ENCODE measurements around the gene CNPY4.
"Not testable (repeated sequence)": the region's sequence is repeated elsewhere in the genome, so short reads cannot be mapped to it uniquely, and the experiment has no call there.

CNPY4 gene

DNA sequence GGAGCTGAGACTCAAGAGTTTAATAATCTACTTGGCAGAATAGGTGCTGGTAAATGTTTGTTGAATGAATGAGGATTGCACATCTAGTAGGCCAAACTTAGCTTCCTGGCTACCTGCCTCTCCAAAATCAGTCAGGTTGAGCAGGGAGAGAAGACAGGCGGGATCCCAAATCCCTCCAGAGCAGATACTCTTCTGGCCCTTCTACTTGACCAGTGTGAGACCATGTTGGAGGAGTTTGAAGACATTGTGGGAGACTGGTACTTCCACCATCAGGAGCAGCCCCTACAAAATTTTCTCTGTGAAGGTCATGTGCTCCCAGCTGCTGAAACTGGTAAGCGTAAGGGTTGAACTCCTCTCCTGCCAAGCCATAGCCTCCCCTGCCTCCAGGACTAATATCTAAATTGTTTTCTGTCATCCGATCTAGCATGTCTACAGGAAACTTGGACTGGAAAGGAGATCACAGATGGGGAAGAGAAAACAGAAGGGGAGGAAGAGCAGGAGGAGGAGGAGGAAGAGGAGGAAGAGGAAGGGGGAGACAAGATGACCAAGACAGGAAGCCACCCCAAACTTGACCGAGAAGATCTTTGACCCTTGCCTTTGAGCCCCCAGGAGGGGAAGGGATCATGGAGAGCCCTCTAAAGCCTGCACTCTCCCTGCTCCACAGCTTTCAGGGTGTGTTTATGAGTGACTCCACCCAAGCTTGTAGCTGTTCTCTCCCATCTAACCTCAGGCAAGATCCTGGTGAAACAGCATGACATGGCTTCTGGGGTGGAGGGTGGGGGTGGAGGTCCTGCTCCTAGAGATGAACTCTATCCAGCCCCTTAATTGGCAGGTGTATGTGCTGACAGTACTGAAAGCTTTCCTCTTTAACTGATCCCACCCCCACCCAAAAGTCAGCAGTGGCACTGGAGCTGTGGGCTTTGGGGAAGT, 5.1 kb downstream of the CNPY4 start:
- Histone ChIP-seq H3K36me3 (ENCODE audit: control insufficient read depth, low read depth, low read length) (no peaks in the 10 kb centered on the region), H3K27ac (ENCODE audit: low read length) (no peak overlapping the region), H3K9me3 (ENCODE audit: control insufficient read depth, low read depth, low read length) (no peaks in the 10 kb centered on the region), H3K9ac (ENCODE audit: low read length) (no peak overlapping the region), H3K4me1 (ENCODE audit: control insufficient read depth, low read depth, low read length) (peaks cover 10% of the 10 kb centered on the region), H3K4me3 (ENCODE audit: low read length) (no peak overlapping the region), H3K27me3 (ENCODE audit: control insufficient read depth, insufficient read depth, low read length) (peaks cover 20% of the 10 kb centered on the region)

DNA sequence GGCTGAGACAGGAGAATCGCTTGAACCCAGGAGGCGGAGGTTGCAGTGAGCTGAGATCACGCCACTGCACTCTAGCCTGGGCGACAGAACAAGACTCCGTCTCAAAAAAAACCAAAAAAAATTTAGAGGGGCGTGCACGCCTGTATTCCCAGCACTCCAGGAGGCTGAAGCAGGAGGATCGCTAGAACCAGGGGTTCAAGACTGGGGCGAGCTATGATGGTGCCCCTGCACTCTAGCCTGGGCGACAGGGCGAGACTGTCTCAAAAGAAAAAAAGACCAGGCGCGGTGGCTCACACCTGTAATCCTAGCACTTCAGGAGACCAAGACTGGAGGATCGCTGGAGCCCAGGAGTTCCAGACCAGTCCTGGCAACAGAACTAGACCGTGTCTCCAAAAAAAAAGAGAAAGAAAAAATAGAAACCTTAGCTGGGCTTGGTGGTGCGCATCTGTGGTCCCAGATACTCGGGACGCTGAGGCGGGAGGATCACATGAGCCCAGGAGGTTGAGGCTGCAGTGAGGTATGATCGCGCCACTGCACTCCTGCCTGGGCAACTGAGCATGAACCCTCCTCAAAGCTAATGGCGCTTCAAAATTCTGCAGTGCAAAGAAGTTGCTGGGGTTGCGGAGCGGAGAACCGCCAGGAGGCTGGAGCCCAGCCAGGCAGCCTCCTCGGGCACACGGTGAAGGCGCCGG, 7.0 kb downstream of the CNPY4 start:
- Histone ChIP-seq H3K27me3 (ENCODE audit: control insufficient read depth, insufficient read depth, low read length) (peaks cover 22% of the 10 kb centered on the region), H3K9ac (ENCODE audit: low read length) (peak overlapping the region; percentile 95), H3K9me3 (ENCODE audit: control insufficient read depth, low read depth, low read length) (no peaks in the 10 kb centered on the region), H3K36me3 (ENCODE audit: control insufficient read depth, low read depth, low read length) (no peaks in the 10 kb centered on the region), H3K4me3 (ENCODE audit: low read length) (peak overlapping the region; percentile 95), H3K27ac (ENCODE audit: low read length) (peak overlapping the region; percentile 89), H3K4me1 (ENCODE audit: control insufficient read depth, low read depth, low read length) (peaks cover 4% of the 10 kb centered on the region)

DNA sequence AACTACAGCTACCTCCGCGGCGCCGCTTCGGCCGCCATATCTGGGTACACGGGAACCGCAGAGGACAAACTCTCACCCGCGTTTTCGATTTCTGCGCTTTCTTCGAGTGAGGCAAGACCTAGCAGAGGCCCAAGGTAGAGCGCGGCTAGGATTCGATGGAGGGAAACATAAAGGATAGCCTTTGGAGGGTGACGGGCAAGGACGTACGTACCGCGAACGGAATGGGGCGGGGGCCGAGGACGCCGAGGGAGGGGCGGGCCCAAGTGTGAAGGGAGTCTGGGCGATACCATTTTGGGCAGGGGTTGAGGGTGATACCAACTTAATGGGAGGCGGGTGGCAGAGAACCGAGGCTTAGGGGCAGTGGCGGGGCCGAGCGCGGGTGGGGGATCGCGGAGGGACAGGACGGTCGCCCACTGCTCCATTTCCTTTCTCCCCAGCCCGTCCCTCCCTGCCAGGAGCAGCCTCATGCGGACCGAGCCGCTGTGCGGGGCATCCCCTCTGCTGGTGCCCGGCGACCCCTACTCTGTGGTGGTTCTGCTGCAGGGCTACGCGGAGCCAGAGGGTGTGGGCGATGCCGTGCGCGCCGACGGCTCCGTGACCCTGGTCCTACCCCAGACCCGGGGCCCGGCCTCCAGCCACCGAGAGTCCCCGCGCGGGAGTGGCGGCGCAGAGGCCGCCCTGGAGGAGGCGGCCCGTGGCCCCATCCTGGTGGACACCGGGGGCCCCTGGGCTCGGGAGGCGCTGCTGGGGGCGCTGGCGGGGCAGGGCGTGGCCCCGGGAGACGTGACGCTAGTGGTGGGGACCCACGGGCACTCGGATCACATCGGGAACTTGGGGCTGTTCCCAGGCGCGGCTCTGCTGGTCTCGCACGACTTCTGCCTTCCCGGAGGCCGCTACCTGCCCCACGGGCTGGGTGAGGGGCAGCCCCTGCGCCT, 7.8 kb downstream of the CNPY4 start, which contains the start of gene MBLAC1:
Gene MBLAC1 (plus strand): TSS at position 37 of the 935 bp plus-strand sequence. CDS start 429 bp downstream, at position 466.
- Histone ChIP-seq H3K27me3 (ENCODE audit: control insufficient read depth, insufficient read depth, low read length) (peaks cover 22% of the 10 kb centered on the region), H3K4me3 (ENCODE audit: low read length) (peak within 1 kb of the TSS; percentile 95), H3K9me3 (ENCODE audit: control insufficient read depth, low read depth, low read length) (no peaks in the 10 kb centered on the region), H3K9ac (ENCODE audit: low read length) (peak within 1 kb of the TSS; percentile 95), H3K36me3 (ENCODE audit: control insufficient read depth, low read depth, low read length) (no peaks in the 10 kb centered on the region), H3K27ac (ENCODE audit: low read length) (peak within 1 kb of the TSS; percentile 89), H3K4me1 (ENCODE audit: control insufficient read depth, low read depth, low read length) (peaks cover 4% of the 10 kb centered on the region)

DNA sequence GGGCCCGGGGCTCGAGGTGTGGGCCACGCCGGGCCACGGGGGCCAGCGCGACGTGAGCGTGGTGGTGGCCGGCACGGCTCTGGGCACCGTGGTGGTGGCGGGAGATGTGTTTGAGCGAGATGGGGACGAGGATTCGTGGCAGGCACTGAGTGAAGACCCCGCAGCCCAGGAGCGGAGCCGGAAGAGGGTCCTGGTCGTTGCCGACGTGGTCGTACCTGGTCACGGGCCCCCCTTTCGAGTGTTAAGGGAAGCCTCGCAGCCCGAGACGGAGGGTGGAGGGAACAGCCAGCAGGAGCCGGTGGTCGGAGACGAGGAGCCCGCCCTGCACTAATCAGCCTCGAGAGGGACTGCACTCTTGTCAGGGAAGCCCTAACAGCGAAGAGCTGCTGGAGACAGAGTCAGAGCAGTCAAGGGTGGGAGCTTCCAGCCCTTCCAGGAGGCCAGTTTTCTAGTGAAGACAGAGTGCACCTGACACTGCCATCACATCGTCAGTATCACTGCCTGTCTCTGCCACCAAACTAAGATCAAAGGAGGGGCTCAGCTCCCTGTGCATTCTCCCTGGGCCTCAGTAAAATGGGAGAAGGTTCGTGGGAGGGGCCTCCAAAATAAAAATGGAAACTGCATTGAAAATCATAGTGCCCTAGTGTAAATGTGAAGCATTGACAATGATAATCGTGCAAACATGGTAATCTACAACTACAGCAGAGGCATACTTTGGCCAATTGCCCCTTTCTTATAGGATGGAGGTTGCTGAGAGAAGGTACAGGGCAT, 8.6 kb downstream of the CNPY4 start:
- Histone ChIP-seq H3K27ac (ENCODE audit: low read length) (no peak overlapping the region), H3K9ac (ENCODE audit: low read length) (peak overlapping the region; percentile 95), H3K4me1 (ENCODE audit: control insufficient read depth, low read depth, low read length) (peaks cover 4% of the 10 kb centered on the region), H3K27me3 (ENCODE audit: control insufficient read depth, insufficient read depth, low read length) (peaks cover 22% of the 10 kb centered on the region), H3K9me3 (ENCODE audit: control insufficient read depth, low read depth, low read length) (no peaks in the 10 kb centered on the region), H3K36me3 (ENCODE audit: control insufficient read depth, low read depth, low read length) (no peaks in the 10 kb centered on the region), H3K4me3 (ENCODE audit: low read length) (peak overlapping the region; percentile 95)

DNA sequence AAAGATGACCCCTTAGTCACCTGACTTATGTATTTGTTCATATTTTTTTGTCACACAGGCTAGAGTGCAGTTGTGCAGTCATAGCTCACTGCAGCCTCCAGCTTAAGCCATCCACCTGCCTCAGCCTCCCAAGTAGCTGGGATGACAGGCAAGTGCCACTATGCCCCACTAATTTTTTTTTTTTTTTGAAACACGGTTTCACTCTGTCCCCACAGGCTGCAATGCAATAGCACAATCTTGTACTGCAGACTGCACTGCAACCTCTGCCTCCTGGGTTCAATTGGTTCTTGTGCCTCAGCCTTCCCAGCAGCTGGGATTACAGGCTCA, 9.2 kb downstream of the CNPY4 start:
- Histone ChIP-seq H3K9me3 (ENCODE audit: control insufficient read depth, low read depth, low read length) (no peaks in the 10 kb centered on the region), H3K4me1 (ENCODE audit: control insufficient read depth, low read depth, low read length) (peaks cover 4% of the 10 kb centered on the region), H3K27me3 (ENCODE audit: control insufficient read depth, insufficient read depth, low read length) (peaks cover 22% of the 10 kb centered on the region), H3K9ac (ENCODE audit: low read length) (no peak overlapping the region), H3K36me3 (ENCODE audit: control insufficient read depth, low read depth, low read length) (no peaks in the 10 kb centered on the region), H3K4me3 (ENCODE audit: low read length) (peak overlapping the region; percentile 95), H3K27ac (ENCODE audit: low read length) (no peak overlapping the region)

DNA sequence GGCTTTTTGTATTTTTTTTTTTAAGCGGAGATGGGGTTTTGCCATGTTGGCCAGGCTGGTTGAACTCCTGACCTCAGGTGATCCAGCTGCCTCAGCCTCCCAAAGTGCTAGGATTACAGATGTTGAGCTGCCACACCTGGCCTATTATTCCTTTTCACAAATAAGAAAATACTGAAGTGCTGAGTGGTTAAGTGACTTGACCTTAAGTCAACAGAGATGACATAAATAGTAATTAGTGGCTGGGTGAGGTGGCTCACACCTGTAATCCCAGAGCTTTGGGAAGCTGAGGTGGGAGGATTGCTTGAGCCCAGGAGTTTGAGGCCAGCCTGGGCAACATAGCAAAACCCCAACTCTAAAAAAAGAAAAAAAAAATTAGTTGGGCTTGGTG, 10.8 kb downstream of the CNPY4 start:
- not testable (repeated sequence) for H3K4me3 ChIP-seq (ENCODE audit: low read length); H3K4me1 ChIP-seq (ENCODE audit: control insufficient read depth, low read depth, low read length); H3K9ac ChIP-seq (ENCODE audit: low read length); H3K36me3 ChIP-seq (ENCODE audit: control insufficient read depth, low read depth, low read length); H3K9me3 ChIP-seq (ENCODE audit: control insufficient read depth, low read depth, low read length); H3K27ac ChIP-seq (ENCODE audit: low read length)
- H3K27me3 ChIP-seq (ENCODE audit: control insufficient read depth, insufficient read depth, low read length) = peaks cover 22% of the 10 kb centered on the region

DNA sequence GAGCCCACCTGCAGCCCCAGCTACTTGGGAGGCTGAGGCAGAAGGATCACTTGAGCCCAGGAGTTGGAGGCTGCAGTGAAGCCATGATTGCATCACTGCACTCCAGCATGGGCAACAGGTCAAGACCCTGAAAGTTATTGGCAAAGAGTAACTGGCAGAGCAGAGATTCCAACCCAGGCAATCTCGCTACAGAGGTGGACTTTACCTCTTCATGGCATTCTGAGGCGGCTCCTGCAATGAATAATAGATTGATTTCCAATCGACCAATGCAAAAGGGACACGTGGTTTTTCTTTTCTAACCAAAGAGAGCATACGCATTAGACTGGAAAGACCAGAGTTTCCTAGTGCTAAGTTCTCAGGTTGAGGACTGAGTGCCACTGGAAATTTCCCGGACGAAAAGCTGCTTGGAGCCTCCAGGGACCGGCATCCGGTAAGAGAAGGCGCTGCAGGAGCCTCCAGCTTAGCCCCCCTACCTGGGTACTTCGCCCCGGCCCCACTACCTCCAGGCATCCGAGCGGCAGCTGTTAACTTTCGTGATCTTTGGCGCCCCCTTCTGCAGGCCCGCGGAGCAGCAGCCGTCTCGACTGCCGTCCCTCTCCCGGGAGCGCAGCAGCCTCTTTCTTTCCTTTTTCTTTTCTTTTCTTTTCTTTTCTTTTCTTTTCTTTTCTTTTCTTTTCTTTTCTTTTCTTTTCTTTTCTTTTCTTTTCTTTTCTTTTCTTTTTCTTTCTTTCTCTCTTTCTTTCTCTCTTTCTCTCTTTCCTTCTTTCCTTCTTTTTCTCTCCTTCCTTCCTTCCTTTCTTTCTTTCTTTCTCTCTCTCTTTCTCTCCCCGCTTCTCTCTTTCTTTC, 11.4 kb downstream of the CNPY4 start:
- no peaks in the 10 kb centered on the region for H3K36me3 ChIP-seq (ENCODE audit: control insufficient read depth, low read depth, low read length)
- H3K4me3 ChIP-seq (ENCODE audit: low read length) = peak overlapping the region; percentile 56
- peaks cover 4% of the 10 kb centered on the region for H3K4me1 ChIP-seq (ENCODE audit: control insufficient read depth, low read depth, low read length)
- H3K9me3 ChIP-seq (ENCODE audit: control insufficient read depth, low read depth, low read length) = no peaks in the 10 kb centered on the region
- peaks cover 22% of the 10 kb centered on the region for H3K27me3 ChIP-seq (ENCODE audit: control insufficient read depth, insufficient read depth, low read length)
- no peak overlapping the region for H3K27ac ChIP-seq (ENCODE audit: low read length)
- no peak overlapping the region for H3K9ac ChIP-seq (ENCODE audit: low read length)

DNA sequence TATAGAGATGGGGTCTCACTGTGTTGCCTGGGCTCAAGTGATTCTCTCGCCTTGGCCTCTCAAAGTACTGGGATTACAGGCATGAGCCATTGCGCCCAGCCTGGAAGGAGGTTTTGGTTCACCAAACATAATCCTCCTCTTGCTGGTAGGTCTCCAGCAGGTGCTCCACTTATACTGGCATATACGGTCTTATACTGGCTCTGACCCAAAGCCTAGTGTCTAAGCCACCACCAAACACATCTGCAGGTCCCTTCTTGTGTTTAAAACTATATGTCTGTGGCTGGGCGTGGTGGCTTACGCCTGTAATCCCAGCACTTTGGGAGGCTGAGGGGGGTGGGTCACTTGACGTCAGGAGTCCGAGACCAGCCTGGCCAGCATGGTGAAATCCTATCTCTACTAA, 12.7 kb downstream of the CNPY4 start:
- H3K27me3 ChIP-seq (ENCODE audit: control insufficient read depth, insufficient read depth, low read length) = peaks cover 22% of the 10 kb centered on the region
- peaks cover 4% of the 10 kb centered on the region for H3K4me1 ChIP-seq (ENCODE audit: control insufficient read depth, low read depth, low read length)
- no peak overlapping the region for H3K27ac ChIP-seq (ENCODE audit: low read length)
- no peaks in the 10 kb centered on the region for H3K9me3 ChIP-seq (ENCODE audit: control insufficient read depth, low read depth, low read length)
- H3K9ac ChIP-seq (ENCODE audit: low read length) = no peak overlapping the region
- no peak overlapping the region for H3K4me3 ChIP-seq (ENCODE audit: low read length)
- no peaks in the 10 kb centered on the region for H3K36me3 ChIP-seq (ENCODE audit: control insufficient read depth, low read depth, low read length)

DNA sequence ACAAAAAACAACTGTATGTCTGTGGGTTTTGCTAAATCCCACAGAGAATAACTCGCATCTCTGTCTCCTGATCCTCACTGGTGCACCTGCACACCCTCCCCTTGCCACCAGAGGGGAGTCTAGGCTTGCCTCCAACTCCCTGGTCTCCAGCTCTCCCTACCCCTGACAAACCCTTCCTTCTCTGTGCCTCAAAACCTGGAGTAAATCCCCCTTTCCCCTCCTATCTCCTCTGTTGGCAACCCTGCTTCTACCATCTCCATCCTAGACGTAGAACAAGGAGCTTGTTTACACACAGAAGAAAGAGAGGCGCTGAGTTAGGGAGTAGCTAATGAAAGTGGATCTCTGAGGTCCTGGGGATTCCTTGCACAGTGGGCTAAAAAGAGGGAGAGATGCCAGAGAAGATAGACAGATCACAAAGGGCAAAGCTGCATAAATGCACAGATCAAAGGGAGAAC, 13.3 kb downstream of the CNPY4 start:
- Histone ChIP-seq H3K9ac (ENCODE audit: low read length) (no peak overlapping the region), H3K4me3 (ENCODE audit: low read length) (no peak overlapping the region)

More for the DNA sequence above, 13.3 kb downstream of the CNPY4 start:
- no peaks in the 10 kb centered on the region for H3K36me3 ChIP-seq (ENCODE audit: control insufficient read depth, low read depth, low read length)
- no peak overlapping the region for H3K27ac ChIP-seq (ENCODE audit: low read length)
- H3K4me1 ChIP-seq (ENCODE audit: control insufficient read depth, low read depth, low read length) = peaks cover 4% of the 10 kb centered on the region
- peaks cover 21% of the 10 kb centered on the region for H3K27me3 ChIP-seq (ENCODE audit: control insufficient read depth, insufficient read depth, low read length)
- H3K9me3 ChIP-seq (ENCODE audit: control insufficient read depth, low read depth, low read length) = no peaks in the 10 kb centered on the region

Measured in iPS-18a (cell line).